Measurements from ENCODE around the gene SKP1.

DNA sequence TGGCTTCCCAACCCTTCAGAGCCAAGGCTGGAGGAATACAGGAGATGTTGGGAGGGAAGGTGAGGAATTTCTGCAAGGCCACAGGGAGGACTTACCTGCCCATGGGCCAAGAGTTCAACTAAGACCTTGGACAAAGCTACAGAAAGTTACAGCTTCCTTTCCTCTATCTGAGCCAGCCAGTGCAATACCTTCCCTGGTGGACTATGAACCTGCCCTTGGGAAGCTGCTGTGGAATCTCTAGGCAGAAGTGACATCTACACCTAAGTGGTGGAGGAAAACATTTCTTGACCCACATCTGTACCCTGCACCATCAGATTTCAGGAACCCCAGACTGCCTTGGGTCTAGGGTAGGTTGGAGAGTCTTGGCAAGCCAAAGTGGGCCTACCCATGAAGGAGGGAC lies 6.7 kb upstream of the SKP1 start:
- TF ChIP-seq POLR2A (IDR thresholded peaks at IDR 0.05; ENCODE audit: low read length) (no peak), GATA1 (IDR thresholded peaks at IDR 0.05; ENCODE audit: low read depth, low read length) (no peak)
